IPS-18c (cell line): ENCODE results near the gene PCBP3.
"Not testable (repeated sequence)": the region's sequence is repeated elsewhere in the genome, so short reads cannot be mapped to it uniquely, and the experiment has no call there.

Source experiments
- H3K4me3 ChIP-seq: 2 replicates; pipeline ENCODE4 v1.7.0; 2013; ENCODE audit warnings: low read depth, mild to moderate bottlenecking, low read length, moderate library complexity; ENCODE audit not compliant: insufficient read depth
- H3K9me3 ChIP-seq: one replicate; pipeline ENCODE4 v1.6.1; 2013; ENCODE audit warnings: mild to moderate bottlenecking, low read length, moderate library complexity; ENCODE audit not compliant: control insufficient read depth, insufficient read depth

Gene PCBP3

DNA sequence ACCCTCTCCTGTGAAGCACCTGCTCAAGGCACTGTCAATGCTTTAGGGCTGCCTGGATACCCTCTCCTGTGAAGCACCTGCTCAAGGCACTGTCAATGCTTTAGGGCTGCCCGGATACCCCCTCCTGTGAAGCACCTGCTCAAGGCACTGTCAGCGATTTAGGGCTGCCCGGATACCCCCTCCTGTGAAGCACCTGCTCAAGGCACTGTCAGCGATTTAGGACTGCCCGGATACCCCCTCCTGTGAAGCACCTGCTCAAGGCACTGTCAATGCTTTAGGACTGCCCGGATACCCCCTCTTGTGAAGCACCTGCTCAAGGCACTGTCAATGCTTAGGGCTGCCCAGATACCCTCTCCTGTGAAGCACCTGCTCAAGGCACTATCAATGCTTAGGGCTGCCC is 33.9 kb upstream of the PCBP3 start:
- not testable (repeated sequence) for H3K4me3 ChIP-seq, H3K9me3 ChIP-seq

DNA sequence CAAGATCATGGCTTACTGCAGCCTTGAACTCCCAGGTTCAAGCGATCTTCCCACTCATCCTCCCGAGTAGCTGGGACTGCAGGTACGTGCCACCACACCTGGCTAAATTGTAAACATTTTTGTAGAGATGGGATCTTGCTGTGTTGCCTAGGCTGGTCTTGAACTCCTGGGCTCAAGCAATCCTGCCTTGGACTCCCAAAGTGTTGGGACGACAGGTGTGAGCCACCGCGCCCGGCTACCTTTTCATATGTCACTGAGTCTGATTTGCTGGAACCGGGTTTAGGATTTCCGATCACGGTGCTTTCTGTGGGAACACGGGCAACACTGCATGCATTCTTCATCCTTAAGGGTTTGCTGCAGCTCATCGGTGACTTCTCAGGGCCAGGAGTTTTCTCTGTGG is 32.2 kb upstream of the PCBP3 start:
- Histone ChIP-seq H3K4me3 (no peak overlapping the region), H3K9me3 (no peaks in the 10 kb centered on the region)

DNA sequence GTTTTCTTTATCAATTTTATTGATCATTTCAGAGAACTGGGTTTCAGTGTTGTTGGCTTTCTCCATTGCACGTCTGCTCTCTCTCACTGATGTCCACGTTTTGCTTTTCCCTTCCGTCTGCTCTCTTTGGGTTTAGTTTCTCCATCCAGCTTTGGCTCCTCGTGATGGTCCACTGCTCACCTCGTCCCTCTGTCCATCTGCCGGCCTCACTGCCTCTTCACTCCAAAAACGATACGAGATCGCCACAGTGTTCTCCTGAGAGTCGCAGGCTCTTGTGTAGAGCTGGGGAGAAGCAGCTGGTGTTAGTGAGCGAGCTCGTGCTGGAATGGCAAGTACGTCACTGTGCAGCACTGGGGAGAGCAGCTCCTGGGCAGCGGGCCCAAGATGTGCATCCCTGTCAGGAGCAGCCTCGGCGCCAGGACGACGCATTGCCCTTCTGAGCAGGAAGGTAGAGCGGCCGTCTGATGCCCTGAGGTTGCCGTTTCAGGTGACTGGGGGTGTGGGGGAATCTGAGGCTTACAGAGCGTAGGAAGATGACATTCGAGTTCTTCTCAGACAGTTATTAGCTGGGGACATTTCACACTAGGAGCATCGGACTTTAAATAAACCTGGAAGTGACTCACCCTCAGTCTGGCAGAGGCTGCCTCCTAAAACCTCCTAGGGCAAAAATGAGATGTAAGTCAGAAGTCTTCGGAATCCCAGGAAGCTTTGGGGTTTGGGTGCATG is 31.4 kb upstream of the PCBP3 start:
- no peaks in the 10 kb centered on the region for H3K9me3 ChIP-seq

GRCh38 chr21:45612665-45613019 is 30.9 kb upstream of the PCBP3 start:
- H3K9me3 ChIP-seq, H3K4me3 ChIP-seq: not testable (repeated sequence)

More for the DNA sequence above, 31.4 kb upstream of the PCBP3 start:
- H3K4me3 ChIP-seq = no peak overlapping the region

GRCh38 chr21:45613396-45613795 is 30.1 kb upstream of the PCBP3 start:
- Histone ChIP-seq H3K4me3 (no peak overlapping the region; the same call in 1 of the 2 replicates), H3K9me3 (no peaks in the 10 kb centered on the region)

DNA sequence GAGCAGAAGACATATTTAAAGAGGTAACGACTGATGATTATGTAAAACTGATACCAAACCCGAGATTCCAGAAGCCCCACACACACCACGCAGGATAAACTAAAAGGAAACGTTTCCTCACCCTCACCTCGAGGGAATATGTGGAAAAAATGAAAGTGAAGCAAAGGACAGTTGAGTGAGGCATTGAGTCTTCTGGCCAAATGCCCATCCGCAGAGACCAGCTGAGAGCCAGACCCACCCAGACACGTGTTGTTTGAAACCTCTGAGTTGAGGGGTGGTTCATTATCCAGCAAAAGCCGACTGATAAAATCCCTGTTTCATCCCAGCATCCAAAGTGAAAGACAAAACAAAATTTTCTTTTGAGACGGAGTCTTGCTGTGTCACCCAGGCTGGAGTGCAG is 29.6 kb upstream of the PCBP3 start:
- Histone ChIP-seq H3K4me3 (no peak overlapping the region), H3K9me3 (no peaks in the 10 kb centered on the region)

- Histone ChIP-seq H3K9me3 (peaks cover 2% of the 10 kb centered on the region), H3K4me3 (no peak overlapping the region)
These were observed 28.3 kb upstream of the PCBP3 start for GRCh38 chr21:45615145-45615711.

DNA sequence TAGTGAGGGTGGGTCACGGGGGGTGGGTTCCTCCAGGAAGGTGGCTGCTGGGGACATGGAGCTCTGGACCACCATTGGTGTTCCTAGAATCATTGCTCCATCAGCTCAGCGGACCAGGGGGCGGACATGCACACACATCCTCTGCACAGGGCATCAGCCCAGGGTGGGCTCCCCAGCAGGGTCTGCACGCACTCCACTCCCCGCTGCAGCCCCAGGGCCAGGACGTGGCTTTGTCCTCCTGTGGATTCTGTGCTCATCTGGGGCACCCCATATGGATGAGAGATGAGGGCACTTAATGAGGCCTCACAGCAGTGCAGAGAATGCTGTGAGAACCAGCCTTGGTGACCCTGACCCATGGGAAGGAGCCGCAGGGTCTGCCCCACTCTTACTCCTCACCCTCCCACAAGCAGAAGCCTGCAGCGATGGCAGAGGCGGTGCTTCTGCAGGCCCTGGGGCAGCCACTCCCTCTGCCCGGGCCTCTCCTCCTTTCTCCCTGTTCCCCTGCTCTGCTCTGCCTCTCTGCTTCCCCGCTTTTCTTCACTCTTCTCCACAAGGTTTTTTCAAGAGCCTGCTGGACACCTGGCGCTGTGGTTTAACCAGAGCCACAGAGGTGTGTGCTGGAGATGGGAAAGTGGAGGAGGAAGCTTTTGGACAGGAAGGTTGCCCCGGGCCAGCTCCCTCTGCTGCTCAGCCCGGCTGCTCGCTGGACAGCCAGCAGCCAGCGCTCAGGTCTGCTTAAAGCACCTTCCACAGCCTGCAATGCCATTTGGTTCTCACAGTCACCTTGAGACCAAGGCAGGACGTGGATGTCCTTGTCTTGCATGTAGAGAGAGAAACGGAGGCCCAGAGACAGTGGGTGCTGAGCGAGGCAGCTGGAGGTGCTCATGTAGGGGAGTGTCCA is 26.3 kb upstream of the PCBP3 start:
- Histone ChIP-seq H3K9me3 (peaks cover 2% of the 10 kb centered on the region), H3K4me3 (no peak overlapping the region)

GRCh38 chr21:45618287-45618686 is 25.2 kb upstream of the PCBP3 start:
- Histone ChIP-seq H3K9me3 (peaks cover 2% of the 10 kb centered on the region), H3K4me3 (no peak overlapping the region)

DNA sequence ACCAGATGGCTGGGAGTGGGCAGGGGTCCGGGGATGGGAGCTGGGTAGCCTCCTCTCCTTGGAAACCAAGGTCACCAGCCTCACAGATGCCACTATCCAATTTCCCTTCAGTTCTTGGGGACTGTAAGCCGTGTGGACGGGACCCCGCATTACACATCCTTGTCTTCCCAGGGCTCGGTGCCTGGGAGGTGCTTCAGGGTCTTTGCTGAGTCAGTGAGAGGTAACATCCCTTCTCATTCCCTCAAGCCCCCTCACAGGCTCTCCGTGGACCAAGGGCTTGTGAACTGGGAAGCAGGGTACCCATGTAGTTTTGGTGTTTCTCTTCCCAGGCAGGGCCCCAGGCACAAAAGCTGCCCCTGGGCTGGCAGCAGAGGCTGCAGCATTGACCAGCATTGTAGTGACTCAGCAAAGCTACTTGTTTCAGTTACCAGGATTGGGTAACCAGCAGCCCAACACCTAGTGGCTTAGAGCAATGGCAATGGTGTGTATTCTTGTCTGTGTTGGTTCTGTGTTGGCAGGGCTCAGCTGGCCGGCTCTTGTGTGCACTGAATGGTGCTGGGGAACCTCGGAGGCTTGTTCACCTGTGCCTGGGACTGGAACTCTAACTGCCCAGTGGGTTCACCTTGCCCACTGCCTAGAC is 24.6 kb upstream of the PCBP3 start:
- Histone ChIP-seq H3K4me3 (no peak overlapping the region; the same call in 1 of the 2 replicates), H3K9me3 (peaks cover 2% of the 10 kb centered on the region)

DNA sequence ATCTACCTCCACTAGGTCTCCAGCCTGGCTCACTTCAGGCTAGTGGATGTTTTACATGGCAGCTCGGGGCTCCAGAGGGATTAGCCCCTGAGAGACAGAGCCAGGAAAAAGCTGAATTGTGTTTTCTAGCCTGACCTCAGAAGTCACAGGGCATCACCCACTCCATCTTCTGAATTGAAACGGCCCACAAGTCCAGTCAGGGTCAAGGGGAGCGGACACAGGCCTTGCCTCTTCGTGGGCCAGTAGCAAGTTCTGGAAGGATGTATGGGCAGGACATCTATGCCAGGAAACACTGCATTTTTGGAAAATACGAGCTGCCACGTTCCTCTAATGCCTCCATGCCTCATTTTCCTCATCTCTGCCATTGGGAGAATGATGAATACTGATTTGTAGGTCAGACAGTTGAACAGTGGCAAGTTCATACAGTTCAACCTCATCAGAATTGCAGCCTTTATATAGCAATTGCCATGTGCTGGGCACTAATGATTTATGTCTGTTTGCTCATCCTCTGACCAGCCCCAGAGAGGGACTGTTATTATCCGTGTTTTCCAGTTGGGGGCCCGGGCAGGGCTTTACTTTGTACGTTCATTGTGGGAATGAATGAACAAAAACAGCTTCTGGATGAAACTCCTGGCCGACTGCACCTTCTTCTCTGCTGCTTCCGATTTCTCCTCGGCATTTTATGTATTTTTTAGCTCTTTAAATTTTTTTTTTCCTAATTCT is 23.2 kb upstream of the PCBP3 start:
- H3K4me3 ChIP-seq = no peak overlapping the region
- H3K9me3 ChIP-seq = peaks cover 2% of the 10 kb centered on the region

DNA sequence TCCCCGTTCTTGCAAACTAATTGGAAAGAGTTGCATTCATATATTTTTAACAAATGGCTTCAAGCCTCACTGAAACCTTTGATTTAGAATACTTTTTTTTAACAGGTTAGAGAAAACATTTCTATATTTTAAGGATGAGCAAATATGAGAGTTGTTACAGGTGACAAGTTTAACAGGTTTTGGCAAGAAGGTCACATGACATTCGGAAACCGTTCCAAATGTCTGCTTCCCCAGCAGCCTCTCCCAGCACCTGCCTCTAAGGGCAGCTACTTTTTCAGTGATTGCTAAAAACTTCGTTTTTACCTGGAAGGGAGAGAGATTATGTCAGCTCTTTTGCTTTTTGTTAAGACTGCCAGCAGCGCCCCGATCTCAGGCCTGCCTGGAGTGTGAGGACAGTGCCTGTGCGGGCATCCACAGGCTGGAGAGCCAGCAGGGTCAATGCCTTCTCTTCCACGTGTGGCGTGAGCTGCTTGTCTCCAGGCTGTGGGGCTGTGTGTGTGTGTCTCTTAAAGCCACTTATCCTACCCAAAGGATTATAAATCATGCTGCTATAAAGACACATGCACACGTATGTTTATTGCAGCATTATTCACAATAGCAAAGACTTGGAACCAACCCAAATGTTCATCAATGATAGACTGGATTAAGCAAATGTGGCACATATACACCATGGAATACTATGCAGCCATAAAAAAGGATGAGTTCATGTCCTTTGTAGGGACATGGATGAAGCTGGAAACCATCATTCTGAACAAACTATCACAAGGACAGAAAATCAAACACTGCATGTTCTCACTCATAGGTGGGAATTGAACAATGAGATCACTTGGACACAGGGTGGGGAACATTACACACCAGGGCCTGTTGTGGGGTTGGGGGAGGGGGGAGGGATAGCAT is 21.8 kb upstream of the PCBP3 start:
- not testable (repeated sequence) for H3K9me3 ChIP-seq, H3K4me3 ChIP-seq

DNA sequence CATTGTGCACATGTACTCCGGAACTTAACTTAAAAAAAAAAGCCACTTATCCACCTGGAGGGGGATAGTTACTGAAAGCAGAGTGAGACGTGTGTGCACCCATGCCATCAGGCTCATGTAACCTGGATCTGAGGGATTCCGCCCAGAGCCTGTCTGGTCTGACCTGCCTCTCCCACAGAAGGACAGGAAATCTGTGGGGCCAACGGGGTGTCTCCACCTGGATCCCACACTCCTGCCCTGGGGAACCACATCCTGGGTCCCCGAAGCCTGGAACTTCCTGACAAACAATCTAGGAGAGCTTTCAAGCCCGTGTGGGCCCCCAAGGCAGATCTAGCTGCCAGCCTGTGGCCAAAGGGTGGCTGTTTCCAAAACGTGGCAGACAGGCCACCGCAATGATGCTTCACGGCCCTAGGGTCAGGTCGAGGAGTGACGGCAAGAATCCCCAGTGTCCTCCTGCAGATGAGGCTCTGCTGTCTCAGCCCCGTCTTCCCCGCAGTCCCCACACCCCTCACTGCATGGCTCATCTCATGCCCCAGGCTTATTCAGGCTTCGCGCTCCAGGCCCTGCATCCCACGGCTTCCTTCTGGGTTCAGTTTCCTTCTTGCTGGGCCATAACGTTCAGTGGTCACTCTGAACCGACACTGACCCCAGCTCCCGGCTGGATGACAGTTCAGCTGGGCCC is 21.0 kb upstream of the PCBP3 start:
- peaks cover 2% of the 10 kb centered on the region for H3K9me3 ChIP-seq
- H3K4me3 ChIP-seq = no peak overlapping the region

DNA sequence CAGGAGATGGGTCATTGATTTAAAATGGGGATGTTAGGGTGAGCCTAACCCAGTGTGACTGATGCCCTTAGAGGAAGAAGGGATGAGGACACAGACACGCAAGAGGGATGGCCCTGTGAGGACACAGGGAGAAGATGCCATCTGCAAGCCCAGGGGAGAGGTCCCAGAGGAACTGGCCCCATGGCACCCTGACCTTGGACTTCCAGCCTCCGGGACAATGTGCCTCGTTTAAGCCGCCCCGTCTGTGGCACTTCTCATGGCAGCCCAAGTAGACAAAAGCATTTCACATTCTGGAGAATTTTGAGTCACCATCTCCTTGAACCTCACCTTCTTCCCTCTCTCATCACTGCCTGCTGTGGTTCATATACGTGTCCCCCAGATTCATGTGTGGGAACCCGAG is 20.1 kb upstream of the PCBP3 start:
- H3K4me3 ChIP-seq = no peak overlapping the region
- H3K9me3 ChIP-seq = peaks cover 2% of the 10 kb centered on the region

- H3K4me3 ChIP-seq, H3K9me3 ChIP-seq: not testable (repeated sequence)
These were observed 17.4 kb upstream of the PCBP3 start for GRCh38 chr21:45626127-45626526.
